ENCODE measurements around the gene MRPS25. TPM values are rescaled to one million over a fixed set of nuclear protein-coding genes. Genes with fewer than 3 reads are reported as not detected.

MRPS25 gene
- total RNA-seq, 2 experiments from 2014 or later = 59.9 to 60.2 TPM

DNA sequence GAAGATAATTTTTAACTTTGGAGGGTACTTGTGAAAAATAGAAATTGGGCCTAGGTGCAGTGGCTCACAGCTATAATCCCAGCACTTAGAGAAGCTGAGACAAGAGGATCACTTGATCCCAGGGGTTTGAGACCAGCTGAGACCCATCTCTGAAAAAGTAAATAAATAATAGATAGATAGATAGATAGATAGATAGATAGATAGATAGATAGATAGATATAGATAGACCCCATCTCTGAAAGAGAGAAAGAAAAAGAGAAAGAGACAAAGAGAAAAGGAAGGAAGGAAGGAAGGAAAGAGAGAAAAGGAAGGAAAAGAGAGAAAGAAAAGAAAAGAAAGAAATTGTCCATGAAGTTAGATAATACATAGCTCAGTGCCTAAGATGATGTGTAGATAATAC lies 35.5 kb downstream of the MRPS25 start:
- ATAC-seq (ENCODE audit: poor library complexity) (no peak), DNase-seq (no peak)
- H3K4me3 Mint-ChIP-seq = no peak overlapping the region
- no peak overlapping the region for H3K27ac ChIP-seq (ENCODE audit: low read depth in 1 of 2, low read length in 2 of 2)
- H3K36me3 Mint-ChIP-seq (ENCODE audit: low read depth) = peaks cover 94% of the 10 kb centered on the region
- H3K9me3 Mint-ChIP-seq = no peaks in the 10 kb centered on the region
- H3K4me1 ChIP-seq (ENCODE audit: insufficient read depth, low read length) = no peaks in the 10 kb centered on the region
- intact Hi-C loops (cut with DNase I, micrococcal nuclease) = no loop called here
- no peaks in the 10 kb centered on the region for H3K4me1 Mint-ChIP-seq (ENCODE audit: low read depth)
- no peaks in the 10 kb centered on the region for H3K9me3 ChIP-seq (ENCODE audit: control insufficient read depth in 1 of 2, insufficient read depth in 1 of 2, low read length in 2 of 2)
- H3K4me3 ChIP-seq (ENCODE audit: low read length) = no peak overlapping the region
- POLR2A ChIA-PET = no interaction called here
- H3K27ac Mint-ChIP-seq = peak overlapping the region; percentile 54
- no peaks in the 10 kb centered on the region for H3K27me3 ChIP-seq (ENCODE audit: control insufficient read depth in 1 of 2, insufficient read depth in 2 of 2, low read length in 2 of 2)
- CTCF ChIA-PET = interaction anchor here (0.7 kb wide), 1 partner anchor 161 kb away, joined by 3 read pairs; no protein-coding TSS in a partner anchor
- no peak for TF ChIP-seq CTCF (IDR thresholded peaks at IDR 0.05)
- H3K36me3 ChIP-seq (ENCODE audit: insufficient read depth, low read length) = peaks cover 90% of the 10 kb centered on the region
- no peaks in the 10 kb centered on the region for H3K27me3 Mint-ChIP-seq

DNA sequence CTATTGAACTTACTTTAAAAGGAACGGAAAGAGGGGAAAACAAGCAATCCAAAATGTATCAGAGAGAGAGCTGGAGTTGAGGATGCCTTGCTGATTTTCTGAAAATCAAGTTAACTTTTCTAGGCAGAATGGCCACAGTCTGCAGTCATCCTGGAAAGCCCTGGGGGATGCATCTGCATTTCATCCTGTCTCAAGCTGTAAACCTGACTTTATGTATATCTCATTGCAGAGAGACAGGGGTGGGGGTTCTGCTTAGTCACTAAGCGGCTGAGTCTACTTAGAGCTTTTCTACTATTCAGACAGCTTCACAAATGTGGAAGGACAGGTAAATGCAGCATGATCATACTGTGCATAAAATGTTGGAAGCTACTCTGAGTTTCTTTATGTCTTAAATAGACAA lies 41.4 kb downstream of the MRPS25 start:
- H3K36me3 Mint-ChIP-seq (ENCODE audit: low read depth) = peaks cover 88% of the 10 kb centered on the region
- POLR2A ChIA-PET = no interaction called here

GRCh38 chr3:15023249-15023648 lies 41.9 kb downstream of the MRPS25 start:
- intact Hi-C loops (cut with DNase I, micrococcal nuclease) = loop anchor here in 1 of 2 experiments (5.0 kb wide), 1 partner anchor 96 kb away; no protein-coding TSS in a partner anchor
- peaks cover 85% of the 10 kb centered on the region for H3K36me3 ChIP-seq (ENCODE audit: insufficient read depth, low read length)
- peaks cover 88% of the 10 kb centered on the region for H3K36me3 Mint-ChIP-seq (ENCODE audit: low read depth)

More for the DNA sequence above, 41.4 kb downstream of the MRPS25 start:
- Histone ChIP-seq H3K4me1 (ENCODE audit: insufficient read depth, low read length) (no peaks in the 10 kb centered on the region), H3K27ac (ENCODE audit: low read depth in 1 of 2, low read length in 2 of 2) (no peak overlapping the region), H3K27me3 (ENCODE audit: control insufficient read depth in 1 of 2, insufficient read depth in 2 of 2, low read length in 2 of 2) (no peaks in the 10 kb centered on the region), H3K4me3 (ENCODE audit: low read length) (no peak overlapping the region), H3K36me3 (ENCODE audit: insufficient read depth, low read length) (peaks cover 90% of the 10 kb centered on the region), H3K9me3 (ENCODE audit: control insufficient read depth in 1 of 2, insufficient read depth in 1 of 2, low read length in 2 of 2) (no peaks in the 10 kb centered on the region)
- Mint-ChIP-seq H3K9me3 (no peaks in the 10 kb centered on the region), H3K4me3 (no peak overlapping the region), H3K4me1 (ENCODE audit: low read depth) (no peaks in the 10 kb centered on the region), H3K27me3 (no peaks in the 10 kb centered on the region), H3K27ac (no peak overlapping the region)
- TF ChIP-seq CTCF (IDR thresholded peaks at IDR 0.05) = no peak
- CTCF ChIA-PET = no interaction called here
- ATAC-seq (ENCODE audit: poor library complexity) = no peak
- intact Hi-C loops (cut with DNase I, micrococcal nuclease) = loop anchor here in 1 of 2 experiments (5.0 kb wide), 1 partner anchor 96 kb away; no protein-coding TSS in a partner anchor
- no peak for DNase-seq

More at GRCh38 chr3:15023249-15023648, 41.9 kb downstream of the MRPS25 start:
- DNase-seq (no peak), ATAC-seq (ENCODE audit: poor library complexity) (no peak)
- Mint-ChIP-seq H3K27me3 (no peaks in the 10 kb centered on the region), H3K9me3 (no peaks in the 10 kb centered on the region), H3K4me3 (no peak overlapping the region), H3K27ac (no peak overlapping the region), H3K4me1 (ENCODE audit: low read depth) (no peaks in the 10 kb centered on the region)
- ChIA-PET CTCF (no interaction called here), POLR2A (no interaction called here)
- H3K9me3 ChIP-seq (ENCODE audit: control insufficient read depth in 1 of 2, insufficient read depth in 1 of 2, low read length in 2 of 2) = no peaks in the 10 kb centered on the region
- no peak overlapping the region for H3K27ac ChIP-seq (ENCODE audit: low read depth in 1 of 2, low read length in 2 of 2)
- H3K4me1 ChIP-seq (ENCODE audit: insufficient read depth, low read length) = no peaks in the 10 kb centered on the region
- no peak for TF ChIP-seq CTCF (IDR thresholded peaks at IDR 0.05)
- H3K27me3 ChIP-seq (ENCODE audit: control insufficient read depth in 1 of 2, insufficient read depth in 2 of 2, low read length in 2 of 2) = no peaks in the 10 kb centered on the region
- H3K4me3 ChIP-seq (ENCODE audit: low read length) = no peak overlapping the region
